Inflammatory macrophage treated with lipopolysaccharide for 4 hours (primary cell): ENCODE data around the gene BOD1.

ENCODE experiments used
- DNase-seq: peaks from one replicate; pipeline ENCODE4 v3.0.0-alpha.2; 2020

BOD1 gene

GRCh38 chr5:173575985-173576384 lies 40.5 kb downstream of the BOD1 start:
- no peak for DNase-seq

- no peak for DNase-seq
Measured at GRCh38 chr5:173574983-173575382, 41.5 kb downstream of the BOD1 start.

- DNase-seq, result peak; percentile 43
Measured at GRCh38 chr5:173573126-173573960, 43.1 kb downstream of the BOD1 start.

GRCh38 chr5:173572431-173573125 lies 43.9 kb downstream of the BOD1 start:
- no peak for DNase-seq

GRCh38 chr5:173570321-173571090 lies 45.9 kb downstream of the BOD1 start:
- DNase-seq, result no peak

GRCh38 chr5:173568703-173569102 lies 47.7 kb downstream of the BOD1 start:
- no peak for DNase-seq

- DNase-seq, result no peak
Measured at GRCh38 chr5:173568128-173568527, 48.3 kb downstream of the BOD1 start.

- no peak for DNase-seq
Measured at GRCh38 chr5:173567548-173567947, 48.9 kb downstream of the BOD1 start.

- no peak for DNase-seq
Measured at GRCh38 chr5:173565491-173566072, 50.9 kb downstream of the BOD1 start.

GRCh38 chr5:173564106-173564505 lies 52.3 kb downstream of the BOD1 start:
- no peak for DNase-seq

GRCh38 chr5:173563246-173563645 lies 53.2 kb downstream of the BOD1 start:
- no peak for DNase-seq

- no peak for DNase-seq
Measured at GRCh38 chr5:173562451-173562850, 54.0 kb downstream of the BOD1 start.
